Measurements from ENCODE around the gene TMEM119. TPM values are rescaled to one million over a fixed set of nuclear protein-coding genes. Genes with fewer than 3 reads are reported as not detected.
A peak's percentile ranks its signal among the peaks of the same experiment; 100 is the strongest.

Gene TMEM119
- polyA plus RNA-seq, 1 of the 3 experiments (the other 2 are of a cell fraction), result 25.7 TPM

- no peak for DNase-seq
- Histone ChIP-seq H3F3A (replicated peaks; ENCODE audit: insufficient read depth) (peaks cover 62% of the 10 kb centered on the region), H3K4me3 (ENCODE audit: low read depth in 2 of 2, low read length in 1 of 2) (peak overlapping the region in 1 of 2 experiments; percentile 10; a peak in 1 of 4 replicates), H3K36me3 (replicated peaks in 1 of 2; ENCODE audit: control insufficient read depth in 1 of 2, insufficient read depth in 2 of 2, low read length in 1 of 2) (peaks cover 42 to 52% of the 10 kb centered on the region in 2 experiments), H3K9ac (peak overlapping the region; percentile 25; the same call in 1 of the 2 replicates), H2AFZ (ENCODE audit: low read depth) (no peak overlapping the region), H3K4me1 (ENCODE audit: control insufficient read depth in 1 of 2, insufficient read depth in 2 of 2, low read depth in 1 of 2, low read length in 1 of 2) (peaks cover 15 to 64% of the 10 kb centered on the region in 2 experiments; a peak in 3 of 4 replicates), H3K9me2 (no peaks in the 10 kb centered on the region), H3K4me2 (peak overlapping the region; percentile 64), H3K27ac (ENCODE audit: low read depth in 2 of 2, low read length in 1 of 2) (peak overlapping the region; percentile 55 to 79), H3K9me3 (no peaks in the 10 kb centered on the region), H4K20me1 (ENCODE audit: insufficient read depth) (no peaks in the 10 kb centered on the region; the same call in 1 of the 2 replicates), H3K27me3 (ENCODE audit: insufficient read depth) (no peaks in the 10 kb centered on the region), H3K79me2 (ENCODE audit: insufficient read depth) (peaks cover 37% of the 10 kb centered on the region; the same call in 1 of the 2 replicates)
- ChIA-PET POLR2A (no interaction called here), CTCF (interaction anchor here (1.2 to 3.0 kb wide), 2 partner anchors 20 to 159 kb away, joined by 3 to 18 read pairs; no protein-coding TSS in a partner anchor)
- TF ChIP-seq TCF12 (IDR thresholded peaks at IDR 0.05) (peak; percentile 56), SIN3A (IDR thresholded peaks at IDR 0.05; ENCODE audit: borderline replicate concordance, low read depth, low read length) (no peak), JUND (IDR thresholded peaks at IDR 0.05) (peak; percentile 59), EP300 (IDR thresholded peaks at IDR 0.05; ENCODE audit: borderline replicate concordance in 1 of 2, low read depth in 1 of 2, low read length in 1 of 2) (peak in 1 of 2 experiments; percentile 61; a peak in 1 of 4 replicates), CHD2 (IDR thresholded peaks at IDR 0.05; ENCODE audit: low read length, partially characterized antibody) (no peak), YY1 (IDR thresholded peaks at IDR 0.05; ENCODE audit: low read depth) (peak; percentile 46; the same call in 1 of the 2 replicates), MAX (IDR thresholded peaks at IDR 0.05; ENCODE audit: low read depth) (no peak; the same call in 1 of the 2 replicates), FOSL2 (IDR thresholded peaks at IDR 0.05; ENCODE audit: borderline replicate concordance, low read depth) (peak; percentile 74), POLR2AphosphoS5 (IDR thresholded peaks at IDR 0.05; ENCODE audit: low read depth, low read length) (peak; percentile 28; the same call in 1 of the 2 replicates), TAF1 (IDR thresholded peaks at IDR 0.05; ENCODE audit: borderline replicate concordance, low read depth, low read length) (peak; percentile 42; the same call in 1 of the 2 replicates), USF1 (IDR thresholded peaks at IDR 0.05; ENCODE audit: borderline replicate concordance, low read depth) (no peak), NFIC (IDR thresholded peaks at IDR 0.05; ENCODE audit: borderline replicate concordance) (peak; percentile 70; the same call in 1 of the 2 replicates), RXRA (IDR thresholded peaks at IDR 0.05; ENCODE audit: borderline replicate concordance, low read depth) (peak; percentile 76)
- TF ChIP-seq, protein P1, sequence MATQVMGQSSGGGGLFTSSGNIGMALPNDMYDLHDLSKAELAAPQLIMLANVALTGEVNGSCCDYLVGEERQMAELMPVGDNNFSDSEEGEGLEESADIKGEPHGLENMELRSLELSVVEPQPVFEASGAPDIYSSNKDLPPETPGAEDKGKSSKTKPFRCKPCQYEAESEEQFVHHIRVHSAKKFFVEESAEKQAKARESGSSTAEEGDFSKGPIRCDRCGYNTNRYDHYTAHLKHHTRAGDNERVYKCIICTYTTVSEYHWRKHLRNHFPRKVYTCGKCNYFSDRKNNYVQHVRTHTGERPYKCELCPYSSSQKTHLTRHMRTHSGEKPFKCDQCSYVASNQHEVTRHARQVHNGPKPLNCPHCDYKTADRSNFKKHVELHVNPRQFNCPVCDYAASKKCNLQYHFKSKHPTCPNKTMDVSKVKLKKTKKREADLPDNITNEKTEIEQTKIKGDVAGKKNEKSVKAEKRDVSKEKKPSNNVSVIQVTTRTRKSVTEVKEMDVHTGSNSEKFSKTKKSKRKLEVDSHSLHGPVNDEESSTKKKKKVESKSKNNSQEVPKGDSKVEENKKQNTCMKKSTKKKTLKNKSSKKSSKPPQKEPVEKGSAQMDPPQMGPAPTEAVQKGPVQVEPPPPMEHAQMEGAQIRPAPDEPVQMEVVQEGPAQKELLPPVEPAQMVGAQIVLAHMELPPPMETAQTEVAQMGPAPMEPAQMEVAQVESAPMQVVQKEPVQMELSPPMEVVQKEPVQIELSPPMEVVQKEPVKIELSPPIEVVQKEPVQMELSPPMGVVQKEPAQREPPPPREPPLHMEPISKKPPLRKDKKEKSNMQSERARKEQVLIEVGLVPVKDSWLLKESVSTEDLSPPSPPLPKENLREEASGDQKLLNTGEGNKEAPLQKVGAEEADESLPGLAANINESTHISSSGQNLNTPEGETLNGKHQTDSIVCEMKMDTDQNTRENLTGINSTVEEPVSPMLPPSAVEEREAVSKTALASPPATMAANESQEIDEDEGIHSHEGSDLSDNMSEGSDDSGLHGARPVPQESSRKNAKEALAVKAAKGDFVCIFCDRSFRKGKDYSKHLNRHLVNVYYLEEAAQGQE (IDR thresholded peaks at IDR 0.05; ENCODE audit: low read depth, low read length), result peak; percentile 64; the same call in 1 of the 2 replicates
- WGBS (ENCODE audit: low lambda C conversion rate), result 32% methylated on average over 18 of the region's 18 CpGs
Measured at GRCh38 chr12:108643941-108644810, 46.3 kb upstream of the TMEM119 start.
